H9 (cell line): Measurements from ENCODE around the gene ARHGEF10L. TPM values are rescaled to one million over a fixed set of nuclear protein-coding genes. Genes with fewer than 3 reads are reported as not detected.

Experiments used
- DNase-seq: peaks from one replicate; pipeline ENCODE4 v3.0.0-alpha.2; 2017
- H2AFZ ChIP-seq: one replicate; pipeline ENCODE4 v1.6.1; 2013; ENCODE audit warnings: mild to moderate bottlenecking, low read length, control low read depth, moderate library complexity
- H2AK5ac ChIP-seq: 2 replicates; pipeline ENCODE4 v1.6.1; 2013; ENCODE audit warnings: low read length, control low read depth, mixed read lengths; ENCODE audit not compliant: insufficient read length
- H2BK120ac ChIP-seq: one replicate; pipeline ENCODE4 v1.6.1; 2013; ENCODE audit warnings: low read depth, mild to moderate bottlenecking, low read length, control low read depth, inconsistent platforms; ENCODE audit not compliant: poor library complexity, severe bottlenecking
- H2BK12ac ChIP-seq: 2 replicates; pipeline ENCODE4 v1.6.1; 2013; ENCODE audit warnings: low read length, control low read depth, mixed read lengths, low read depth; ENCODE audit not compliant: insufficient read length
- H2BK15ac ChIP-seq: 2 replicates; pipeline ENCODE4 v1.6.1; 2013; ENCODE audit warnings: low read depth, low read length, control low read depth
- H2BK20ac ChIP-seq: one replicate; pipeline ENCODE4 v1.6.1; 2013; ENCODE audit warnings: low read depth, mild to moderate bottlenecking, low read length, control low read depth, inconsistent platforms; ENCODE audit not compliant: poor library complexity, severe bottlenecking
- H2BK5ac ChIP-seq: 2 replicates; pipeline ENCODE4 v1.6.1; 2013; ENCODE audit warnings: low read length, control low read depth, mixed read lengths; ENCODE audit not compliant: insufficient read length
- H3K14ac ChIP-seq: 2 replicates; pipeline ENCODE4 v1.6.1; 2013; ENCODE audit warnings: low read length, control low read depth; ENCODE audit not compliant: insufficient read depth
- H3K18ac ChIP-seq: 2 replicates; pipeline ENCODE4 v1.6.1; 2013; ENCODE audit warnings: low read depth, mild to moderate bottlenecking, mixed read lengths, low read length, control low read depth; ENCODE audit not compliant: insufficient read length
- H3K23ac ChIP-seq: 2 replicates; pipeline ENCODE4 v1.6.1; 2013; ENCODE audit warnings: low read length, control low read depth, mixed read lengths, low read depth; ENCODE audit not compliant: insufficient read length
- H3K23me2 ChIP-seq: 2 replicates; pipeline ENCODE4 v1.6.1; 2013; ENCODE audit warnings: low read depth, mild to moderate bottlenecking, mixed read lengths, low read length, control low read depth; ENCODE audit not compliant: insufficient read length, poor library complexity, severe bottlenecking
- H3K27ac ChIP-seq: 2 replicates; pipeline ENCODE4 v1.5.1; 2013; ENCODE audit warnings: low read length, control low read depth, mixed read lengths, low read depth; ENCODE audit not compliant: insufficient read length
- H3K27me3 ChIP-seq: 2 replicates; pipeline ENCODE4 v1.6.1; 2013; ENCODE audit warnings: low read length, control low read depth, inconsistent platforms; ENCODE audit not compliant: insufficient read depth
- H3K4ac ChIP-seq: 2 replicates; pipeline ENCODE4 v1.6.1; 2013; ENCODE audit warnings: low read depth, mild to moderate bottlenecking, control low read depth, inconsistent platforms, low read length, moderate library complexity
- H3K4me1 ChIP-seq: 2 replicates; pipeline ENCODE4 v1.6.1; 2013; ENCODE audit warnings: low read length, control low read depth, inconsistent platforms; ENCODE audit not compliant: insufficient read depth
- H3K4me2 ChIP-seq: 2 replicates; pipeline ENCODE4 v1.6.1; 2013; ENCODE audit warnings: low read length, control low read depth, mixed read lengths; ENCODE audit not compliant: insufficient read length, insufficient read depth
- H3K56ac ChIP-seq: 2 replicates; pipeline ENCODE4 v1.6.1; 2013; ENCODE audit warnings: low read depth, mild to moderate bottlenecking, mixed read lengths, low read length, control low read depth; ENCODE audit not compliant: insufficient read length
- H3K79me1 ChIP-seq: 2 replicates; pipeline ENCODE4 v1.6.1; 2013; ENCODE audit warnings: low read depth, mild to moderate bottlenecking, moderate library complexity, low read length, control low read depth, inconsistent platforms; ENCODE audit not compliant: insufficient read depth, poor library complexity, severe bottlenecking
- H3K79me2 ChIP-seq: 2 replicates; pipeline ENCODE4 v1.6.1; 2013; ENCODE audit warnings: low read length, control low read depth, inconsistent platforms; ENCODE audit not compliant: insufficient read depth
- H3K9ac ChIP-seq: 2 replicates; pipeline ENCODE4 v1.6.1; 2013; ENCODE audit warnings: low read length, control low read depth, mixed read lengths; ENCODE audit not compliant: insufficient read length; ENCODE audit errors: extremely low read depth
- H3K9me3 ChIP-seq: one replicate; pipeline ENCODE4 v1.6.1; 2013; ENCODE audit warnings: low read depth, low read length, inconsistent platforms; ENCODE audit not compliant: control insufficient read depth
- H3T11ph ChIP-seq: one replicate; pipeline ENCODE4 v1.6.1; 2013; ENCODE audit warnings: mild to moderate bottlenecking, low read length, control low read depth, inconsistent platforms
- H4K20me1 ChIP-seq: one replicate; pipeline ENCODE4 v1.6.1; 2013; ENCODE audit not compliant: control insufficient read depth, insufficient read length, insufficient read depth
- H4K5ac ChIP-seq: 2 replicates; pipeline ENCODE4 v1.6.1; 2013; ENCODE audit warnings: low read depth, mild to moderate bottlenecking, mixed read lengths, low read length, control low read depth; ENCODE audit not compliant: insufficient read length
- H4K8ac ChIP-seq: replicated peaks from 2 replicates; pipeline ENCODE4 v1.6.1; 2013; ENCODE audit warnings: low read length, control low read depth, mixed read lengths, low read depth; ENCODE audit not compliant: insufficient read length
- H4K91ac ChIP-seq: 2 replicates; pipeline ENCODE4 v1.6.1; 2013; ENCODE audit warnings: low read depth, mild to moderate bottlenecking, moderate library complexity, mixed read lengths, low read length, control low read depth; ENCODE audit not compliant: insufficient read length
- H3K27ac Mint-ChIP-seq, 3 experiments: 2 replicates in 2 of 3; 3 replicates in 1 of 3; pipeline ENCODE4 v1.8.0; 2020 to 2021; ENCODE audit warnings: mixed read lengths in 3 of 3, mild to moderate bottlenecking in 1 of 3, moderate library complexity in 1 of 3
- H3K27me3 Mint-ChIP-seq: 2 replicates; pipeline ENCODE4 v1.8.0; 2021; ENCODE audit warnings: low read depth, mild to moderate bottlenecking, moderate library complexity, mixed read lengths
- H3K36me3 Mint-ChIP-seq, 3 experiments: 2 replicates in 2 of 3; 3 replicates in 1 of 3; pipeline ENCODE4 v1.8.0; 2020 to 2021; ENCODE audit warnings: low read depth in 3 of 3, mixed read lengths in 3 of 3; ENCODE audit not compliant: insufficient read depth in 1 of 3
- H3K4me1 Mint-ChIP-seq, 2 experiments: 2 replicates each; pipeline ENCODE4 v1.8.0; 2020; ENCODE audit warnings: mixed read lengths in 2 of 2
- H3K4me3 Mint-ChIP-seq, 2 experiments: 2 replicates in 1 of 2; 3 replicates in 1 of 2; pipeline ENCODE4 v1.8.0; 2020 to 2021; ENCODE audit warnings: mild to moderate bottlenecking in 2 of 2, mixed read lengths in 2 of 2, moderate library complexity in 1 of 2
- H3K9me3 Mint-ChIP-seq, 2 experiments: 2 replicates in 1 of 2; 3 replicates in 1 of 2; pipeline ENCODE4 v1.8.0; 2020; ENCODE audit warnings: mild to moderate bottlenecking in 2 of 2, mixed read lengths in 2 of 2, moderate library complexity in 1 of 2
- WGBS: extraction: QIAGEN DNeasy Blood & Tissue Kit; methylation state at CpG from one replicate; pipeline ENCODE4 v1.1.7; 2013; ENCODE audit warnings: missing lambda C conversion rate, low lambda C conversion rate, mixed read lengths; ENCODE audit not compliant: insufficient read length; ENCODE audit errors: extremely low coverage; 5-methylcytosine and 5-hydroxymethylcytosine counted together
- total RNA-seq: library from RNA; stranded (reverse); gene quantifications from 2 replicates; pipeline ENCODE4 v1.2.1, GENCODE V29; 2021
- TF ChIP-seq, protein P1 (sequence below): fragments of 200-600 bp; sonication (generic); conservative IDR thresholded peaks from 3 replicates; pipeline ENCODE4 v1.8.0; 2021; ENCODE audit warnings: antibody characterized with exemption, mild to moderate bottlenecking

The ARHGEF10L gene
- total RNA-seq, 1 experiment from 2014 or later: 20.2 TPM

GRCh38 chr1:17679856-17680255, 140.4 kb downstream of the ARHGEF10L start:
- Histone ChIP-seq H4K20me1 (no peaks in the 10 kb centered on the region), H2BK5ac (no peak overlapping the region), H2BK12ac (no peak overlapping the region), H4K8ac (no peak overlapping the region), H3K9ac (no peak overlapping the region), H2BK15ac (no peak overlapping the region), H3K79me2 (no peaks in the 10 kb centered on the region), H2BK20ac (no peak overlapping the region), H2AK5ac (no peak overlapping the region), H3T11ph (no peak overlapping the region), H2BK120ac (no peak overlapping the region), H3K18ac (no peak overlapping the region), H4K91ac (no peak overlapping the region), H3K23ac (no peak overlapping the region), H3K23me2 (no peaks in the 10 kb centered on the region), H2AFZ (no peak overlapping the region), H3K4ac (no peak overlapping the region), H3K27ac (no peak overlapping the region), H3K14ac (no peak overlapping the region), H3K27me3 (no peaks in the 10 kb centered on the region), H3K4me1 (peaks cover 3% of the 10 kb centered on the region; the same call in 1 of the 2 replicates), H4K5ac (no peak overlapping the region), H3K79me1 (no peaks in the 10 kb centered on the region), H3K4me2 (no peak overlapping the region), H3K9me3 (no peaks in the 10 kb centered on the region), H3K56ac (no peak overlapping the region)
- Mint-ChIP-seq H3K9me3 (no peaks in the 10 kb centered on the region), H3K4me1 (peaks cover 14 to 16% of the 10 kb centered on the region in 2 experiments), H3K36me3 (peaks cover under 1 to 20% (median 4%) of the 10 kb centered on the region in 3 experiments), H3K27me3 (no peaks in the 10 kb centered on the region; the same call in 1 of the 2 replicates), H3K4me3 (no peak overlapping the region), H3K27ac (peak overlapping the region in 1 of 3 experiments; percentile 85; a peak in 2 of 7 replicates)
- no peak for DNase-seq
- WGBS: no CpG with 5 or more reads among the region's 16 CpGs
- TF ChIP-seq, protein P1, sequence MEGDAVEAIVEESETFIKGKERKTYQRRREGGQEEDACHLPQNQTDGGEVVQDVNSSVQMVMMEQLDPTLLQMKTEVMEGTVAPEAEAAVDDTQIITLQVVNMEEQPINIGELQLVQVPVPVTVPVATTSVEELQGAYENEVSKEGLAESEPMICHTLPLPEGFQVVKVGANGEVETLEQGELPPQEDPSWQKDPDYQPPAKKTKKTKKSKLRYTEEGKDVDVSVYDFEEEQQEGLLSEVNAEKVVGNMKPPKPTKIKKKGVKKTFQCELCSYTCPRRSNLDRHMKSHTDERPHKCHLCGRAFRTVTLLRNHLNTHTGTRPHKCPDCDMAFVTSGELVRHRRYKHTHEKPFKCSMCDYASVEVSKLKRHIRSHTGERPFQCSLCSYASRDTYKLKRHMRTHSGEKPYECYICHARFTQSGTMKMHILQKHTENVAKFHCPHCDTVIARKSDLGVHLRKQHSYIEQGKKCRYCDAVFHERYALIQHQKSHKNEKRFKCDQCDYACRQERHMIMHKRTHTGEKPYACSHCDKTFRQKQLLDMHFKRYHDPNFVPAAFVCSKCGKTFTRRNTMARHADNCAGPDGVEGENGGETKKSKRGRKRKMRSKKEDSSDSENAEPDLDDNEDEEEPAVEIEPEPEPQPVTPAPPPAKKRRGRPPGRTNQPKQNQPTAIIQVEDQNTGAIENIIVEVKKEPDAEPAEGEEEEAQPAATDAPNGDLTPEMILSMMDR: no peak
